KMS-11 (cell line): ENCODE data around the gene MDM4.

Experiments used
- H2AFZ ChIP-seq: fragments of 200-600 bp; sonication (generic); 2 replicates; pipeline ENCODE4 v1.6.1; 2016; ENCODE audit warnings: antibody characterized with exemption, mixed run types, low read depth
- H3K27ac ChIP-seq: fragments of 200-600 bp; sonication (generic); 2 replicates; pipeline ENCODE4 v1.6.1; 2016; ENCODE audit warnings: mild to moderate bottlenecking, mixed run types
- H3K27me3 ChIP-seq: fragments of 200-600 bp; sonication (generic); 2 replicates; pipeline ENCODE4 v1.6.1; 2017; ENCODE audit warnings: mild to moderate bottlenecking, low read depth, mixed run types, moderate library complexity; ENCODE audit not compliant: insufficient read depth
- H3K36me3 ChIP-seq: fragments of 200-600 bp; sonication (generic); 2 replicates; pipeline ENCODE4 v1.6.1; 2017; ENCODE audit warnings: mild to moderate bottlenecking, mixed run types; ENCODE audit not compliant: insufficient read depth
- H3K4me1 ChIP-seq: fragments of 200-600 bp; sonication (generic); 2 replicates; pipeline ENCODE4 v1.6.1; 2016; ENCODE audit warnings: mild to moderate bottlenecking, low read depth, mixed run types; ENCODE audit not compliant: poor library complexity, severe bottlenecking
- H3K4me2 ChIP-seq: fragments of 200-600 bp; sonication (generic); 2 replicates; pipeline ENCODE4 v1.7.0; 2016; ENCODE audit warnings: mild to moderate bottlenecking, mixed run types
- H3K4me3 ChIP-seq: fragments of 200-600 bp; sonication (generic); IDR thresholded peaks from 2 replicates; pipeline ENCODE4 v1.6.1; 2017; ENCODE audit warnings: low read depth, low read length, mixed read lengths; ENCODE audit not compliant: insufficient read depth
- H3K79me2 ChIP-seq: fragments of 200-600 bp; sonication (generic); 2 replicates; pipeline ENCODE4 v1.6.1; 2016; ENCODE audit warnings: low read depth, mixed run types; ENCODE audit not compliant: insufficient read depth
- H3K9ac ChIP-seq: fragments of 200-600 bp; sonication (generic); 2 replicates; pipeline ENCODE4 v1.6.1; 2016; ENCODE audit warnings: mild to moderate bottlenecking, mixed run types
- H4K20me1 ChIP-seq: fragments of 200-600 bp; sonication (generic); 2 replicates; pipeline ENCODE4 v1.6.1; 2016; ENCODE audit warnings: mild to moderate bottlenecking, mixed run types; ENCODE audit not compliant: insufficient read depth
- CTCF ChIP-seq: fragments of 200-600 bp; sonication (generic); conservative IDR thresholded peaks from 2 replicates; pipeline ENCODE4 v1.6.1; 2017; ENCODE audit warnings: low read depth, mild to moderate bottlenecking, antibody characterized with exemption, low read length, moderate library complexity, mixed read lengths

The MDM4 gene

DNA sequence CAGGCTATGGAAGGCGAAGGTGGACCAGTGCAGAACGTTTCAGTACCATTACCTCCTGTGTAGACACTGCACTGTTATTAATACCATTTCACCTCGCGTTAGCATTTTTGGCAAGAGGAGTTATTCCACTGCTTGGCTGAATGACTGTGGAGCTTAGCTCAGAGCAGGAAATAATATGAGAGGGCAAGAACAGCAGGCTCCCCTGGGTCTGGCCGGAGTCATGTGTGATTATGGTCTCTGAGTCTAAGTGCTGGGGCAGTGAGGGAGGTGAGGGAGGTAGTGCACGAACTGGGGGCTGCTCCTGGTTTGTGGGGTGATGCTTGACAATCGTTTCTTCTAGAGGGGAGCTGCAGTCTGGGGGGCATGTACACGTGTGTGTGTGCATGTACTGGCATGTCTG lies 82.9 kb downstream of the MDM4 start:
- no peaks in the 10 kb centered on the region for H3K36me3 ChIP-seq
- H3K4me3 ChIP-seq: no peak overlapping the region
- H3K4me1 ChIP-seq: no peaks in the 10 kb centered on the region
- H2AFZ ChIP-seq: no peak overlapping the region
- no peaks in the 10 kb centered on the region for H4K20me1 ChIP-seq
- H3K9ac ChIP-seq: no peak overlapping the region
- TF ChIP-seq CTCF: no peak
- H3K79me2 ChIP-seq: no peaks in the 10 kb centered on the region
- no peak overlapping the region for H3K4me2 ChIP-seq
- H3K27me3 ChIP-seq: no peaks in the 10 kb centered on the region
- no peak overlapping the region for H3K27ac ChIP-seq

DNA sequence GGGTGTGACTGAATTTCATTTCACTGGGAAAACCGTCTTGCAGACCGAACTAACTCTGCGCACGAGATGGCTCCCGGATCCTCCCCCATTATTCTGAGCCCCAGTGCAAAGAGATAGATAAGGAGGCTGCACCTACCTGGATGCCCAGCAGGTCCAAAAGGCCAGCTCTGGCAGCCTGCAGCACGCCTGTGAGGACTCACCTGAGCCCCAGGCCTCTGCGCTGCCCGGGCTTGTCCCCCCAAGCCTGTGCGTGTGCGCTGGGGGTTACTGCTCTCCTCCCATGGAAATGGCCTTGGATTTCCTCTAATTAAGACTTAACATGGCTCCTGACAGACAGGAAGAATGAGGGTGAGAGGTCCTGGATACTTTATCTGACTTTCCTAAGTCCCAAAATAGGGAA lies 83.4 kb downstream of the MDM4 start:
- Histone ChIP-seq H3K27me3 (no peaks in the 10 kb centered on the region), H3K9ac (no peak overlapping the region), H4K20me1 (no peaks in the 10 kb centered on the region), H2AFZ (no peak overlapping the region), H3K36me3 (no peaks in the 10 kb centered on the region), H3K79me2 (no peaks in the 10 kb centered on the region), H3K4me1 (no peaks in the 10 kb centered on the region), H3K4me3 (no peak overlapping the region), H3K4me2 (no peak overlapping the region), H3K27ac (no peak overlapping the region)
- no peak for TF ChIP-seq CTCF

GRCh38 chr1:204600203-204600602 lies 84.0 kb downstream of the MDM4 start:
- Histone ChIP-seq H3K9ac (no peak overlapping the region), H3K27me3 (no peaks in the 10 kb centered on the region), H3K4me3 (no peak overlapping the region), H3K4me2 (no peak overlapping the region), H3K4me1 (no peaks in the 10 kb centered on the region), H2AFZ (no peak overlapping the region), H3K79me2 (no peaks in the 10 kb centered on the region), H4K20me1 (no peaks in the 10 kb centered on the region), H3K36me3 (no peaks in the 10 kb centered on the region), H3K27ac (no peak overlapping the region)
- no peak for TF ChIP-seq CTCF

DNA sequence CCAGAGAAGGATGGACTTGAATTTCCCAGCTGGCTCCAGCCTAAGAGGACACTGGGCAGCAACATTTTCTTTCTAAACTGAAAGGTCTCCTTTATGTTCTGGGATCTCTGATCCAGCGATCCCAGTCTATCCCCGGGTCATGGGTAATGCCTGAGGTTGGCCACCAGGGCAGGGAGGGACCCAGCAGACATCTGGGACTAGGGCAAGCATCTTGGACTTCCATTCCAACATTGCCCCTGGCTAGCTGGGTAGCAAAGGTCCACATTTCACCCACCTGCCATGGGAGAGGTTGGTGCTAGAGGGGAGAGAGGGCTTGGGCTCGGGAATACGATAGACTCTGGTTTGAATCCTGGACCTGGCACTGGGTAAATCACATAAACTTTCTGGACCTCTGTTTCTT lies 84.8 kb downstream of the MDM4 start:
- Histone ChIP-seq H3K79me2 (no peaks in the 10 kb centered on the region), H4K20me1 (no peaks in the 10 kb centered on the region), H3K4me1 (no peaks in the 10 kb centered on the region), H3K9ac (no peak overlapping the region), H3K4me3 (no peak overlapping the region), H3K27me3 (no peaks in the 10 kb centered on the region), H3K27ac (no peak overlapping the region), H3K36me3 (no peaks in the 10 kb centered on the region), H3K4me2 (no peak overlapping the region), H2AFZ (no peak overlapping the region)
- no peak for TF ChIP-seq CTCF

GRCh38 chr1:204602111-204602579 lies 85.9 kb downstream of the MDM4 start:
- no peaks in the 10 kb centered on the region for H4K20me1 ChIP-seq
- H3K9ac ChIP-seq: no peak overlapping the region
- H3K36me3 ChIP-seq: no peaks in the 10 kb centered on the region
- H3K79me2 ChIP-seq: no peaks in the 10 kb centered on the region
- no peaks in the 10 kb centered on the region for H3K27me3 ChIP-seq
- no peak overlapping the region for H3K4me3 ChIP-seq
- TF ChIP-seq CTCF: no peak
- H2AFZ ChIP-seq: no peak overlapping the region
- H3K4me2 ChIP-seq: no peak overlapping the region
- H3K4me1 ChIP-seq: no peaks in the 10 kb centered on the region
- H3K27ac ChIP-seq: no peak overlapping the region
